NCI-H2196 treated with DMSO at 0.1 percent for 48 hours (cell line): Measurements from ENCODE around the gene CTDSPL.

Experiments
- DNase-seq: peaks from one replicate; lab custom pipeline; 2025; ENCODE audit not compliant: unreplicated experiment; lab: John Stamatoyannopoulos, UW

Gene CTDSPL

DNA sequence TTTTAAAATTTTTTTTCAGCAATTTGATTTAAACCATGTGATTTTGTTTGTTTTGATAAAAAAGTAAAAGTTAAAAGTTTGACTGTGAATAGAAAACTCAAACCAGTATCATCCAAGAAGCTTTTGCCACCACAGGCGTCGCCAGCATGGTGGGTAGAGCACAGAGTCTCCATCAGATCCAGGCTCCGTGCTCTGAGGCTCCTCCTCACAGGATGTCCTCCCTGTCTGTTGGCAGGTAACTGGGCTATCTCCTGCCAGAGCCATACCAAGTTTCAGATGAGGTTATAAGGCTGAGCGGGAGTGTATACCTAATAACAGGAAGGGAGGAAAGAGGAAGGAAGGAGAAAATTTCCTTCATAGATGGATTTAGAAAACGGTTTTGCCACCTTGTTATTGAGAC lies 28.8 kb downstream of the CTDSPL start:
- no peak for DNase-seq

DNA sequence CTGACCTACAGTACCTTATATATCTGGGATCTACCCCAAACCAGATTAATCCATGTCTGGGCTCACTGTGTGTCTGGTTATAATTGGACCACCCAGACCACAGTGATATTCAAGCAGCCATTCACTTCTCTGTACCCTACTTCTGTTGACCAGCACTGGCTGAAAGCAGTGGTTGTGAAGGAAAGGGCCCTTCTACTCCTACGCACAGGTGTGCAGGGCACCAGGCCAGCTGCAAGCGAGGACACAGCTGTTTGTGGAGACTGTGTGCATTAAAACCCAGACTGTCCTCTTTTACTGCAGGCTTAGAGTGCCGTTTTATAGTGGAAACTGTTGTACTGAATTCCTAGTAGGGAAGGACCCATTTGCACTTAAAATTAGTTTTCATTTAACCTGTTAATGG lies 29.5 kb downstream of the CTDSPL start:
- DNase-seq, result no peak

DNA sequence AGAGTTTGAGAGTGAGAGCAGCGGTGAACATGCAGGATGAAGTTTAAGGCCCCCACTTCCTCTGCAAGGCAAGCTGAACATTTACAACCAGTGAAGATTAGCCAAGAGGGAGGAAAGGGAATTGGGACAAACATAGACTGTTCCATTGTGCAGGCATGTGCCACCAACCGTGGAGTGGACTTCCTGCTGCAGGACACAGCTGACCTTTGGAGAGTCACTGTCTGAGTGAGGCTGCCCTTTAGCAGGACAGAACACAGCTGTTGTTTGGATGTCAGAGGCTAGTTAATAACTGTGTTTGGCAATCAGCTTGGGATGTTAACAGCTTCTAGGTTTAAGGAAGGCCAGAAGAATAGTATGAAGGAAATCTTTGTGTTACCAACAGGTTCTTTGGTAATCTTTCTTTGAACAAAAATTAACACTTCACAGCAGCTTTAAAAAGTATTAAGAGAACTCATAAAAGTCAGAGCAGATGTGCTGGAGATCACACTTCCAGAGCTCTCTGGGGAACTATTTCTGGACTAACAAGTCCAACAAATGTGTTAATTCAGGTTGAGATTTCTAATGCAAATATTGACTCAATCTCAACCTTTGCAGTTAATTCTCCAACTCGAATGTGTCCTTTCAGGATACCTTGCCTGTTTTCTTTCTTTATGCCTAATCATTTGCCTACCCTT lies 31.4 kb downstream of the CTDSPL start:
- no peak for DNase-seq

DNA sequence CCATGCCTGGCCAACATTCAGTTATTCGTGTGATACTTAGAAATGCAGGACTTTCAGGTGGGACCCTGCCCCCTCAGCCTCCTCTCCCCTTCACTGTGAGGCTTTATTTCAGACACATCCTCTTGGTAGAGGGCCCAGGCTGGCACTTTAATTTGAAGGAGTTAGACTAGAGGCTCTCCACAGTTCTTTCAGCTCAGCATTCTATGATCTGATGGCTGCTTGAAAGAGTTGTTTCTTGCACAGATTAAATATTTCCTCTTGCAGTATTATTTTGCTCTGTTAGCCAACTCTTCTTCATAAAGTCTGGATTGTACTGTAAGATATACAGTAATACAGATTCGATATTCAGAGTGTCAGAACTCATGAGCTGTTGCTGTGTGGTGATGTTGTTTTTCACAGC lies 35.1 kb downstream of the CTDSPL start:
- DNase-seq, result no peak

DNA sequence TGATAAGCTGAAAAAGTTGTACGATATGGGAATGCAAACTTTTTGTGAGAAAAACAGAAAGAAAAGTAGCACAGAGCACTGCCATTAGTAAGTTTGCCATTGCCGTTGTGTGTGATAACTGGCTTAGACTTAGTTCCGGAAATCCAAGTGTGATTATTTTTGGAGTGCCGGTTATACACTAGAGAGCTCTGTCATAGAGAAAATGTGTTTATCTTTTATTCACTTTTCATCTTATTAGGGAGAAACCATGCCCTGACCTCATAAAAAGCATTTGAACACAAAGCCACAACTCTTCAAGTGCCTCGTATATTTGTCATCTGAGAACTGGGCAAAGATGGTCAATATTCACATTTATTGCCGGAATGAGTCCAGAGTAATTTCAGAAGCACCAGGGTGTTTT lies 36.1 kb downstream of the CTDSPL start:
- DNase-seq, result no peak

DNA sequence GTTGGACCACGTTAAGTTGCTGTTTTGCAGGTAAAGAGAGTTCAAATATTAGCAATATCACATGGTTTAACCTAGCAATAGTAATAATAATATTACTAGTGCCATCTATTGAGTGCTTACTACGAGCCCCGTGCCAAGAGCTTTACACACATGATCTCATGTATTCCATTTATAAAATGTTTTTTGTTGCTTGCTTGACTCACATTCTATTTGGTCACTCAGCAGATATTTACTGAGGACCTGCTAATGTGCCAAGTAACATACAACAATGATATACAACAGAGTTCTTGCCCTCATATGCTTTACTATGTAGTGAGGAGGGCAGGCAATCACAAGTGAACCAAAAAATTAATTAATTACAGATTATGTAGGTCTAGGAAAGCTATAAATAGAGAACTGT lies 36.7 kb downstream of the CTDSPL start:
- no peak for DNase-seq

DNA sequence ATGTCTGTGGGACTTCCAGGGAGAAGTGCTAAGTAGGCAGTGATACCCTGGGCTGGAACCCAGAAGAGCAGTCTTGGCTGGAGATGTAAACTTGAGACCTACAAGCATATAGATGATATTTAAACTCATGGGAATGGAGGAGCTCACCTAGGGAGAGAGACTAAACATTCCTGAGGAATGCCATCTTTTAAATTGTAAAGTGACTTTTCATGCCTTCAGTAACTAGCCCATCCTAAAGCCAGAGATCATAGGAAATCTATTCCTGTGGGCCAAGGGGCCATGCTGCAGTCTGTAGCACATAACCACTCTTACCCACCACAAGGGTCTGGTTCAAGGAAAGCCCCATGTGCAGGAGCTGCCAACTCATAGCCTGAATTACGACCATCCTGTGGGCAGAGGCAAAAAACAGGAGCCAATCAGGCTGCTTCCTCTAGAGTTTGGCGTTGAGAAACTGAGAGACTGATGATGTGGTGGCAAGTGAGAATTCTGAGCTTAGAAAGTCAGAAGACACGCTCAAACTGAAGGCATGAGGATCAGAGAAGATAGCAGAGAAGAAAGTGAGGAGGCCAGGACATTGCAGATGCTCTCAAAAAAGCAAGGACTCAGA lies 37.5 kb downstream of the CTDSPL start:
- no peak for DNase-seq

DNA sequence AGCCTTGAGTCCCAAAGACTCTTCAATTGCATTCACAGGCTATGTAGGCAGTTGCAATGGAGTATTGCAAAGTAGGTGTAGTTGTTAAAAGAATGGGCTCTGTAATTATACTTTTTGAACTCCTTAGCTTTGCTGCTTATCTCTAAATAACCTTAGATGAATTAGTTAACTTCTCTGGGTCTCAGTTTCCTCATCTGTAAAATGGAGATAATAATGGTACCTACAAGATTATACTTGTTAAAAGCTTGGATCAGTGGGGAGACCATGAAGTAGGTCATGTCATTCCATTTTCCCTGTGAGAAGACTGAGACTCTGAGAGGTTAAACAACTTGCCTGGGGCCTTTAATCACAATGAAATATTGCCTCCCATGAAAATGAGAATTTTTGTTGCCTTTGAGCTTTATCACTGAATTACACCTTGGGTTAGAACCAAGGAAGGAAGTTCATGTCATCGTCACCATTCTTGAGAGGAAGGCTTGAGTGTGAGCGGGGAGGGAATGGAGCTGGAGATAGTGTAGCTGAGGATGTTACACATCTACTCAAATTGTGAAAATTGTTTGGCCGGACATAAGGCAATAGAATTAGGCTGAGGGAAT lies 38.1 kb downstream of the CTDSPL start:
- no peak for DNase-seq

DNA sequence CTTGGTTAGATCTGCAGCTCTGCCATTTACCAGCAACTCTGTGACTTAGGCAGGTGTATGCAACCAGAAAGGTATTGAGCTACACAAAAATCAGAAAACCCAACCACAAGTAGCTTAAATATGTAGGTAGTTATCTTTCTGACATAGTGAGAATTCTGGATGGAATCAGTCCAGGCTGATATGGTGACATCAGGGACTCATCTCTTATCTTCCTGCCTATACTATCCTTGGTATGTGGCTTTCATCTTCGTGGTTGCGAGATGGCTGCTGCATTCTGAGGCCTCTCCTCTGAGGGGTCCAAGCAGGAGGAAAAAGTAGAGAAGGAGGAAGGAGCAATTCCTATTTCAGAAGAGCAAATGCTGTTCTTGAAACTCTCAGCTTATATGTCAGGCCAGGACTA lies 40.0 kb downstream of the CTDSPL start:
- no peak for DNase-seq

DNA sequence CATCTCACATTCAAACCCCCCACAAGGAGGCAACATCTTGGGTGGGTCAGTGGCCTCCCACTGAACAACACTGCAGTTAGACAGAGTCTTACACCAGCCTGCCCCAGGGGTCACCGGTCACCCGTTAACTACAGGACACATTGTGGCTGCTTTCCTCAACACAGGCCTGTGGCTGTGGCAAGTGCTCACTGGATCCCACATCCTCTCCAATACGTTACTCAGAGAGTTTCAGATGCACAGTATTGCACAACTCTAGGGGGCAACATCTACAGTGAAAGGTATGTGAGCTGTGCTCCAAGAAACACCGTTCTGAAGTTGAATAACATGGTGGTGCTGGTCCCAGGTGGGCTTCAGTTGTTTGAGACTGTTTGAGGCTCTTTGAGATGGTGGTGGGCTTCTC lies 41.0 kb downstream of the CTDSPL start:
- DNase-seq, result no peak

DNA sequence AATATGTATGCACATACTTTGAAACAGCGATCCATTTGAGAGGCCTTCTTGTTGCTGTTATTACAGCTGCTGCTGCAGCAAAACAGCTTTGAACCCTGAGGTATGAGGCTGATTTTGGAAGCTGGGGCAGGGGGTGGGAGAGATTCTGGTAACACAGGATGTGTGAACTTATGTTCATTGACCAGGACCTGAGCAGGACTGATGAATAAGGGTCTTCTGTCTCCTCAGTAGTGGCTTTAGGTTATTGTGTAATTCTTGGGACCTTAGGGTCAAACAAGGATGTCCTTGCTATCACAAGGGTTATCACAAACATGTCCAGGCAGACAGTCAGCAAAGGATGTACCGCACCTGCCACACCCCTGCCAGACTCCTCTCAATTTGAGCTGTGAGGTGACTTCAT lies 41.6 kb downstream of the CTDSPL start:
- no peak for DNase-seq

DNA sequence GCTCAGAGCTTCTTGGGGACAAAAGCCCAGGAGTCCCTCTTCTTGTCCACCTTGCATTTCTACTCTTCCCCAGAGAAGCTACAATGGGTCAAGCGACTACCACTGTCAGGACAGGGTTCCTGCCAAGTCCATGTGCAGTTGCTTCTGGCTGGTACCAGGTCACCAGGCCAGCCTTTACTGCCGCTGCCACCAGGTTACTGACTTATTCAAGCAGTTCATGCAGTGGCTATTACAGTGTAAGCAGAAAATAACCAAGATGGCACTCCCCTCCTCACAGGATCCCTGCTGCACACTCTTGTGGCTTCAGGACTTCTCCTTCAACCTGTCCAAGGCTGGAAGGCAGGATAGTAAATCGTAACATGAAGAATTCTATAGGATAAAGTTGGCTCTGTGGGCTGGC lies 42.1 kb downstream of the CTDSPL start:
- DNase-seq, result no peak

DNA sequence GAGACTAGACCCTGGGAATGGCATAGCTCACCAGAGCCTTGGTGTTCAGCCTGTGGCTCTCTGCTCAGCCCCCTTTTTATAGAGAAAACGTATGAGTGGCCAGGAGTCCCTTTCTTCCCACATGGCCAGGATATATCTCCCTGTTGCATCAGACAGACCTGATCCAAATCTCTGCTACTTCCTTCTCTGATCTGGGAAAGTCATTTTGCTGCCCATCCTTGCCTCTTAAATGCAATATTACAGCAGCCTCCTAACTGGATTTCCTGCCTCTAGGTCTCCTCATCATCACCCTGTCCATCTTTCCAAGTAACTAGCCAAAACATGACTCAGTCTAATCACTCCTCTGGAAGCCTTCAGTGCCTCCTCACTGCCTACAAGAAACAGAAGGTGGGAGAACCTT lies 42.9 kb downstream of the CTDSPL start:
- no peak for DNase-seq

DNA sequence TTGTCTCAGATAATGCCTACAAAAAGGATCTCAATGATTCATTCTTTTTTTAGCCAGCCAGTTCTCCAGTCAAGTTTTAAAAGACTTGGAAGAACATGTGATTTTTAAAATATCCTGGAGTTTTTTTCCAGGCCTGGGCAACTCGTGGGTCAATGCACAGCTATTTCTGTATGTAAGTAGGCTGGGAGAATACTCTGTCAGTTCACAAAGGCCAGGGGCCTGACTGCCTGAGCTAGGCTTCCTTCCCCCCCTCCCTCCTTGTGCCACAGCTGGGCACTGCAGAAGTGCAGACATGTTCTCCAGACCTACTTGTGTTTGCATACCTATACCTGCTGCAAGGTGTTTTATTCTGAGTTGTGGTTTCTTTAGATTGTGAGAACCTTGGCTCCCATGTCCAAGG lies 43.7 kb downstream of the CTDSPL start:
- DNase-seq, result no peak

DNA sequence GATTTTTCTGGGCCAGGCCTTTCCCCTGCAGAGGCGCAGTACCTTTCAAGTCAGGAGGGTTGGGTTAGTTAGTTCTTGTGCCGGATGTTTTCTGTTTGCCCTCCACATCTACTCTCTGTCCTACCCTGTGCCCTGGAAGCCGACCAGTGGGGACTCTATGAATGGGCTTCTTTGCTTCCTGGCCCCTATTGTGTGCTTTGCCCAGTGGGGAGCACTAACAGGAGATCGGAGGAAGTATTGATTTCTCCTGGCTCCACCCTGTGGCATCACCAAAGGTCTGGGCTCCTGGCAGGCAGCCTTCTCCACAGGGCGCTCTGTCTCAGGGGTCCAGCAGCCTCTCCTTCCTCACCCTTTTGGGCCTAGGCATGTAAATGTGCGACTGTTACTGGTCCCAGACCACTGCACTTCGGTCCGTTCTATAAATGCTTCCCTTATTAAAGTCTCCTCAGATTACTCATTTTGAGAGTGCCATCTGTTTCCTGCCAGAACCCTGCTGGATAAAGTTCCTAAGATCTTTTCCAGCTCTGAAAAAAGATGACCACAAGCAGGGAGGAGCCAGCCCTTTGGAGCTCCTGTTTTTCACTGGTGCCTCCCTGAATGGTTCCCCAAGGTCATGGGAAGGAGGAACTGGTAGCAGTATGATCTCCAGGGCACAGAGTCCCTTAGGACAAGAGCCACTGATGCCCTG lies 44.5 kb downstream of the CTDSPL start:
- DNase-seq, result no peak

DNA sequence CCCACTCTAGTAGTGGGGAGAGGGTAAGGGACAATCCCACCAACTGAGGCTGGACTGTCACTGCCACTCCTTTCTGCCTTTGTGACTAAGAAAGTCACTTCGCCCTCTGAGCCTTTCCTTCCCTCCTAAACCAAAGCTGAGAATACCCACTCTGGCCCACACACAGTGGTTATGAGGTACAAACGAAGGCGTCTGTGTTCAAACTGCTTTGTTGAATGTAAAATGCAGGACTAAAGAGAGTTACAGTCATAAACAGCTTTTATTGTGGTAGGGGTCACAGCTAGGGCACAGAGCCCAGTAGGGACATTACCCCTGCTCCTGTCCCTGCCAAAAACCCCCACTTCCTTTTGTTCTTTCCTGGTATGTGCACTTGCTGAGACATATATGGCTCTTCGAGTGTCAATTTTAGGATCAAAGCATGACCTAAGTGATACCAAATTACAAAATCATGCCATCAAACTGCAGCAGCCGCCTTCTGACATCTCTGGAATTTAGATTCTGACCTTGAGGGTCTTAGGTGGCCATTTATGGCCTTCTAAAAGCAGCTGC lies 45.1 kb downstream of the CTDSPL start:
- DNase-seq, result no peak

DNA sequence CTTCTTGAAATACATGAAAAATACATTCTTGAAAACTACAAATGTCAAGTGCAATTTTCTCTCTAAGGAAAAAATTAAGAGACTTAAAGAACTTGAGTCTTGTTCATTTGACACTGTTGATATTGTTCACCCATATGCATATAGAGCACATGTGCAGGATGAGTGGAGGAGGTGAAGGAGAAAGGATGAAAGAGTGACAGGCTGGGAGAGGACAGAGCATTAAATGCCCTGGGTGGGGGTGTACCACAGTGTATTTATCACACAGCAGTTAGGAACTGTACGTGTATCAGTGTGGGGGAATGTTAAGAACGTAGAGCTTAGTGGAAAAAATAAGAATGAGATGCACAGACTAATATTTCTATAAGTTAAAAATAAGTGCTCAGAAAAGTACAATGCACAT lies 45.7 kb downstream of the CTDSPL start:
- DNase-seq, result no peak

DNA sequence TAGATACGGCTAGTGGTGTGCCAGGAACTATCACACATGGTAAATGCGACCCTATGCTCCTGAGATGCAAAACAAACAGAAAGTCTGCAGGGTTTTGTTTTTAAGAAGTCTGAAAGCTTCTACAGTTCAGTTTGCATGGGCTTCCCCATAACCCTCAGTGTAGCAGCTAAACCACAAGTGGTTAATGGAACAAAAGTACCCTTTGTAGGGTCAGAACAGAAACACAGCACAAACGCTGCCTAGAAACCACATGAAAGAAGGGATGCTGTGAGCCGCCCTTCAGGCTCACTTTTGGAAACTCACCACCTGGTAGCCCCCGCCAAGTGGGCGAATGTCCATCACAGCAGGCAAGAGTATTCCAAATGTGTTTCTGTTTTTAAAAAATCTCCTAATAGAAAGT lies 46.2 kb downstream of the CTDSPL start:
- DNase-seq, result no peak

DNA sequence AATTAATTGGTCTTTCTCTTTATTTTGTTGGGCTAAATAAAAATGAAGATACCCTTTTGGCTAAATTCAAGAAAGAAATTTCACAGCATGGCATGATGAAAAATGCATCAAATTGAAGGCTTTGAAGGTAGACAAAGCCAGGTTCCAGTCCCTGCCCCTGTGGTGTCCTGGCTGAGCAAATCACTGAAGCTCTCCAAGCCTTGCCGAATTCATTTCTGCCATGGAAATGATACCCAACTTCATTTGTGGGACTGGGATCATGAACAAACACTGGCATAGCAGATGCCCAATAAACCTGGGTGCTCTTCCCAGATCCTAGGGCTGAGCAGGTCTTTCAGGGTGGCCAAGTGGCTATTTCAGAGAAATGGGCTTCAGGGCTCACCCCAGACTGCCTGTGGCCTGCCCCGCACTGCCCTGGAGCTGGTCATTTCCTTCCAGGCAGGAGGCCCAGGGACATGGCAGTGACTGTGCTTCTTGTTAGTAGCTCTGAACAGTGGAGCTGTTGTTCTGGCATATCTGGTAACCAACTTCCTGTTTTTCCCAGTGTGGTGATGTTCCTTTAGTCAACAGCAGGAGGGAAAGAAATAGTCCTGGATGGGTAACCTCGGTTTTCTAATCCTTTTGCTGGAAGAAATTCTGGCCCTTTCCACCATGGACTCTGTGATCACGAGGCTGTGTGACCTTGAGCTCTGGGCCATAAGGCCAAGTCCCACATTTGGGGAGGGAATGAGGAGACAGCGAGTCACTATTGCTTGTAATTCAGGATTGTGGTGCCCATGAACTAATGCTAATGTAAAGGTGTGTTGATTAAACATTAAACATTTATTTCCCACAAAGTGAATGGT lies 47.6 kb downstream of the CTDSPL start:
- no peak for DNase-seq

DNA sequence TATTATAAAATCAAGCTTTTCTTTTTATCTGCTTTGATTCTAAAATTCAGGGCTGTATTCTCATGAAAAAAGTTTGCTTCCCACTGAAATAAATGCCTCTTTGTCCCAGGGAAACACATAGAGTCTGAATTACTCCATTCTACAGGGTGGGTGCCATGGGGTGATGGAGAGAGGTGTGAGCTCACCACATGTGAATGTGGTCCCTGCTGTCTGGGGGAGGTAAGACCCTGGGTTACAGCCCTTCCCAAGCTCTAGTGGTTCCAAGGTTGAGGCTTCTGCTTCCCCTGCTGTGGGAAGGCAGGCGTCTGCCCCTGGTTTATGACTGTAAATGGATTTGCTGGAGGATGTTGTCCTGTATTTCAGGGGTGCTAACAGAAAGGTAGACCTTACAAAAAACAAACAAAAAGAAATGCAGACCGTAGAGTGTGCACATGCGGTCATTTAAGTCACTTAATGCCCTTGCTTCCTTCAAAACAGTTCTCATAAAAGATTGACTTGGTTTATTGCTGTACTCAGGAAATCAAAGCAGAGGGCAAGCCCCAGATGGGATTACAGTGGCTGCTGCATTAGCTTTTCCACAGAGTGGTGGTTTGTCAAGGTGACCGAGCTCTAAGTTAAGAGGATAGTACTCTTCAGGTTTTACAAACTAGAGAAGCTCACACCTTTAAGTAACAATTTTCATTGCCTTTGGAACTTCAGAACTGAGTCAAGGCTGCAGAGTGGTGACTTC lies 49.2 kb downstream of the CTDSPL start:
- DNase-seq, result no peak
